Neural cell (in vitro differentiated cells): ENCODE data around the gene WNT3. TPM values are rescaled to one million over a fixed set of nuclear protein-coding genes. Genes with fewer than 3 reads are reported as not detected.

Experiments used
- H2AFZ ChIP-seq: fragments of 200-600, 300-800 bp; sonication (generic), shearing (Covaris generic); 2 replicates; pipeline ENCODE4 v1.6.0; 2014; ENCODE audit warnings: low read depth, mild to moderate bottlenecking, antibody characterized with exemption, low read length, moderate library complexity
- H3F3A ChIP-seq: fragments of 200-600 bp; shearing (Covaris generic); 2 replicates; pipeline ENCODE4 v1.6.1; 2016; ENCODE audit warnings: mild to moderate bottlenecking, moderate library complexity, mixed read lengths, antibody characterized with exemption, low read length; ENCODE audit not compliant: insufficient read depth, poor library complexity, severe bottlenecking
- H3K27ac ChIP-seq: fragments of 200-600, 300-800 bp; sonication (generic), shearing (Covaris generic); 2 replicates; pipeline ENCODE4 v1.5.1; 2014; ENCODE audit warnings: mild to moderate bottlenecking, low read length, moderate library complexity
- H3K27me3 ChIP-seq: fragments of 300-800, 200-600 bp; sonication (generic), shearing (Covaris generic); 2 replicates; pipeline ENCODE4 v1.6.0; 2014; ENCODE audit warnings: mild to moderate bottlenecking, low read depth, low read length, moderate library complexity; ENCODE audit not compliant: insufficient read depth
- H3K36me3 ChIP-seq: fragments of 300-800, 200-600 bp; sonication (generic), shearing (Covaris generic); 2 replicates; pipeline ENCODE4 v1.5.1; 2014; ENCODE audit warnings: mild to moderate bottlenecking, antibody characterized with exemption, low read length, moderate library complexity; ENCODE audit not compliant: insufficient read depth
- H3K4me2 ChIP-seq: fragments of 300-800, 200-600 bp; sonication (generic), shearing (Covaris generic); 2 replicates; pipeline ENCODE4 v1.6.0; 2014; ENCODE audit warnings: mild to moderate bottlenecking, low read length
- H3K4me3 ChIP-seq: fragments of 300-800, 200-600 bp; sonication (generic), shearing (Covaris generic); 2 replicates; pipeline ENCODE4 v1.5.1; 2014; ENCODE audit warnings: mild to moderate bottlenecking, low read length, moderate library complexity
- H3K79me2 ChIP-seq: fragments of 200-600 bp; shearing (Covaris generic); replicated peaks from 2 replicates; pipeline ENCODE4 v1.6.0; 2014; ENCODE audit warnings: mild to moderate bottlenecking, low read length, moderate library complexity; ENCODE audit not compliant: insufficient read depth
- H3K9ac ChIP-seq: fragments of 300-800, 200-600 bp; sonication (generic), shearing (Covaris generic); 2 replicates; pipeline ENCODE4 v1.6.1; 2016; ENCODE audit warnings: mild to moderate bottlenecking, low read length, mixed read lengths
- H3K9me2 ChIP-seq: fragments of 200-600 bp; shearing (Covaris generic); 2 replicates; pipeline ENCODE4 v1.6.1; 2016; ENCODE audit warnings: mild to moderate bottlenecking, low read length, mixed read lengths; ENCODE audit not compliant: insufficient read depth
- H3K9me3 ChIP-seq: fragments of 200-600, 300-800 bp; sonication (generic), shearing (Covaris generic); 2 replicates; pipeline ENCODE4 v1.6.1; 2016; ENCODE audit warnings: mild to moderate bottlenecking, mixed run types, low read length, moderate library complexity, mixed read lengths
- H4K20me1 ChIP-seq: fragments of 200-600 bp; shearing (Covaris generic); 2 replicates; pipeline ENCODE4 v1.6.1; 2016; ENCODE audit warnings: mild to moderate bottlenecking, mixed run types; ENCODE audit not compliant: insufficient read depth
- CTCF ChIP-seq: fragments of 450-650 bp; IDR thresholded peaks from 2 replicates; pipeline ENCODE4 v1.5.1; 2014; ENCODE audit warnings: antibody characterized with exemption, mild to moderate bottlenecking, moderate library complexity; ENCODE audit not compliant: poor library complexity, severe bottlenecking
- EP300 ChIP-seq: fragments of 450-650 bp; conservative IDR thresholded peaks from 2 replicates; pipeline ENCODE4 v1.6.1; 2014; ENCODE audit warnings: antibody characterized with exemption, mild to moderate bottlenecking, moderate library complexity; ENCODE audit not compliant: poor library complexity, severe bottlenecking
- EZH2 ChIP-seq: fragments of 200-600, 300-800 bp; shearing (Covaris generic), sonication (generic); IDR thresholded peaks from 2 replicates; pipeline ENCODE4 v1.6.1; 2014; ENCODE audit warnings: antibody characterized with exemption, low read length, borderline replicate concordance, mild to moderate bottlenecking; ENCODE audit not compliant: insufficient read depth, poor library complexity, severe bottlenecking
- MXI1 ChIP-seq: fragments of 450-650 bp; conservative IDR thresholded peaks from 2 replicates; pipeline ENCODE4 v1.6.1; 2014; ENCODE audit warnings: antibody characterized with exemption, mild to moderate bottlenecking; ENCODE audit not compliant: poor library complexity, severe bottlenecking
- POLR2AphosphoS5 ChIP-seq: IDR thresholded peaks from 2 replicates; pipeline ENCODE4 v1.6.1; 2012
- RAD21 ChIP-seq: fragments of 450-650 bp; conservative IDR thresholded peaks from 2 replicates; pipeline ENCODE4 v1.6.1; 2014; ENCODE audit warnings: antibody characterized with exemption, mild to moderate bottlenecking, moderate library complexity
- SMC3 ChIP-seq: fragments of 450-650 bp; conservative IDR thresholded peaks from 2 replicates; pipeline ENCODE4 v1.6.1; 2014; ENCODE audit warnings: antibody characterized with exemption, mild to moderate bottlenecking, moderate library complexity; ENCODE audit not compliant: poor library complexity
- TAF1 ChIP-seq: IDR thresholded peaks from 2 replicates; pipeline ENCODE4 v1.6.1; 2012; ENCODE audit warnings: low read depth
- polyA plus RNA-seq: library from polyadenylated mRNA; depleted of rRNA; stranded (reverse); fragments of >200 nt; gene quantifications from 2 replicates; pipeline ENCODE4 v1.2.3, GENCODE V29; 2014
- TF ChIP-seq, protein P1 (sequence below): IDR thresholded peaks from 2 replicates; pipeline ENCODE4 v1.6.1; 2012; ENCODE audit warnings: borderline replicate concordance

The WNT3 gene
- polyA plus RNA-seq, 1 donor from 2014 or later = 7.6 TPM

DNA sequence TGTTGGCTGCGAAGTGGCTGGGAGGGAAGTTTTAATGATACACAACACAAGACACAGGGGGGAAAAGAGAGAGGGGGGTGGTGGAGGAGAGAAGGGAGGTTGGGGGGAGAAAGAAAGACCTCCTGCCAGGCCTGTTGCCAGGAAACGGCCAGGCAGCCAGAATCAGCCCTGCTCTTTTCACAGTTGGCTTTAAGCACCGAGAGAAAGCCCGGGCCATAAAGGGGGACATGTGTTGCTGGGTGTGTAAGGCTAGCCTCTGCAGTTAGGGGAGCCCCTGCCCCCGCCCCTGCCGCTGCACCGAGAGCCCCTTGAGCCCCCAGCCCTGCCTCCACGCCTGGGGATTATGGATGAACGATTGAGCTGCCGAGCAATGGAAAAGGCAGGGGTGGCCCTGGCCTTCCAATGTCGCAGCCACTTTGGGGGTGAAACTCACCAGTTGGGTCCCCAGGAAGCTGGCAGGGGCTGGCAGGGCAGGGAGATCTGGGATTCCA, 13.9 kb upstream of the WNT3 start:
- peak overlapping the region; percentile 61 for H3K9ac ChIP-seq
- H3K4me3 ChIP-seq = peak overlapping the region; percentile 59
- H3F3A ChIP-seq = no peaks in the 10 kb centered on the region
- H2AFZ ChIP-seq = peak overlapping the region; percentile 75
- H3K27ac ChIP-seq = peak overlapping the region; percentile 54
- H3K79me2 ChIP-seq = no peaks in the 10 kb centered on the region
- no peaks in the 10 kb centered on the region for H3K9me3 ChIP-seq
- TF ChIP-seq POLR2AphosphoS5 (peak; percentile 41), EP300 (no peak), RAD21 (no peak), EZH2 (no peak)
- TF ChIP-seq, protein P1, sequence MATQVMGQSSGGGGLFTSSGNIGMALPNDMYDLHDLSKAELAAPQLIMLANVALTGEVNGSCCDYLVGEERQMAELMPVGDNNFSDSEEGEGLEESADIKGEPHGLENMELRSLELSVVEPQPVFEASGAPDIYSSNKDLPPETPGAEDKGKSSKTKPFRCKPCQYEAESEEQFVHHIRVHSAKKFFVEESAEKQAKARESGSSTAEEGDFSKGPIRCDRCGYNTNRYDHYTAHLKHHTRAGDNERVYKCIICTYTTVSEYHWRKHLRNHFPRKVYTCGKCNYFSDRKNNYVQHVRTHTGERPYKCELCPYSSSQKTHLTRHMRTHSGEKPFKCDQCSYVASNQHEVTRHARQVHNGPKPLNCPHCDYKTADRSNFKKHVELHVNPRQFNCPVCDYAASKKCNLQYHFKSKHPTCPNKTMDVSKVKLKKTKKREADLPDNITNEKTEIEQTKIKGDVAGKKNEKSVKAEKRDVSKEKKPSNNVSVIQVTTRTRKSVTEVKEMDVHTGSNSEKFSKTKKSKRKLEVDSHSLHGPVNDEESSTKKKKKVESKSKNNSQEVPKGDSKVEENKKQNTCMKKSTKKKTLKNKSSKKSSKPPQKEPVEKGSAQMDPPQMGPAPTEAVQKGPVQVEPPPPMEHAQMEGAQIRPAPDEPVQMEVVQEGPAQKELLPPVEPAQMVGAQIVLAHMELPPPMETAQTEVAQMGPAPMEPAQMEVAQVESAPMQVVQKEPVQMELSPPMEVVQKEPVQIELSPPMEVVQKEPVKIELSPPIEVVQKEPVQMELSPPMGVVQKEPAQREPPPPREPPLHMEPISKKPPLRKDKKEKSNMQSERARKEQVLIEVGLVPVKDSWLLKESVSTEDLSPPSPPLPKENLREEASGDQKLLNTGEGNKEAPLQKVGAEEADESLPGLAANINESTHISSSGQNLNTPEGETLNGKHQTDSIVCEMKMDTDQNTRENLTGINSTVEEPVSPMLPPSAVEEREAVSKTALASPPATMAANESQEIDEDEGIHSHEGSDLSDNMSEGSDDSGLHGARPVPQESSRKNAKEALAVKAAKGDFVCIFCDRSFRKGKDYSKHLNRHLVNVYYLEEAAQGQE = peak; percentile 33
- H3K27me3 ChIP-seq = peaks cover 57% of the 10 kb centered on the region
- no peaks in the 10 kb centered on the region for H3K9me2 ChIP-seq
- H3K36me3 ChIP-seq = no peaks in the 10 kb centered on the region
- peak overlapping the region; percentile 57 for H3K4me2 ChIP-seq
- no peaks in the 10 kb centered on the region for H4K20me1 ChIP-seq

DNA sequence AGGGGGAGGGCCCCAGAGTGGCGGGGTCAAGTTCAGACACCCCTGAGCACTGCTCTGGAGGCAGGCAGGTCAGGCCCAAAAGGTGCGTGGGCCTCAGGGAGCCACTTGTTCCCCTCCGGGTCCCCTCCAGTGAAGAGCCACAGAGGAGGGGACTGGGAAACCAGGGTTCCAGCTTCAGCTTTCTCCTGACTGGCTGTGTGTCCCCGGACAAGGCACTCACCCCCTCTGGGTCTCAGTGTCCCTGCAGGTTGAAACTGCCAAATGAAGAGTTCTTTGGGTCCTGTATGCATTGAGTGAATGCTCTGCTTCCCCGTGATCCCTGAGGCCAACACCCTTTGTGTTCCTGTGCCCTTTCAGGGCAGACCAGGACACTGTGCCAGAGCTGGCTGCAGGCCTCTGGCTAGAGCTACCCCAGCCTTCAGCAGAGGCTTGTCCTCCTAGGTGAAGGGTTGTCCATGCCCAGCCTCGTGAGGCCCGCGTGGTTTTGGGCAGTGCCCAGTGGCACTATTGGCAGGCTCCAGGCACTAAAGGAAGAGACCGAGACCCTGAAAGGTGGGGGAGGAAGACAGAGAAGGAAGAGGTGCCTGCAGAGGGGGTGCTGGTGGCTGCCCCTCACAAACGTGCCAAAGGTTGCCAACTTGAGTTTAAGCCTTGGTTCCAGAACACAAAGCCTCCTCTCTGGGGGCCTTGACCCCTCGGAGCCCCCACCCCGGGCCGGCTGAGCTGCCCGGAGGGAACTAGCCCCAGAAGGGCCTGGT, 13.3 kb upstream of the WNT3 start:
- Histone ChIP-seq H2AFZ (peak overlapping the region; percentile 75), H3F3A (no peaks in the 10 kb centered on the region), H3K36me3 (no peaks in the 10 kb centered on the region), H3K9me3 (no peaks in the 10 kb centered on the region), H3K79me2 (no peaks in the 10 kb centered on the region), H3K27me3 (peaks cover 62% of the 10 kb centered on the region), H4K20me1 (no peaks in the 10 kb centered on the region), H3K4me3 (peak overlapping the region; percentile 59), H3K27ac (peak overlapping the region; percentile 12), H3K9me2 (no peaks in the 10 kb centered on the region), H3K4me2 (peak overlapping the region; percentile 57), H3K9ac (peak overlapping the region; percentile 61)
- TF ChIP-seq TAF1 (no peak), MXI1 (no peak), EP300 (no peak), POLR2AphosphoS5 (no peak), EZH2 (no peak), SMC3 (no peak), CTCF (no peak), RAD21 (no peak)
- TF ChIP-seq, protein P1 = no peak
